HCT116 (cell line): ENCODE measurements around the gene UBE2E2. TPM values are rescaled to one million over a fixed set of nuclear protein-coding genes. Genes with fewer than 3 reads are reported as not detected.

ENCODE experiments used
- ATAC-seq: fragments of 200-7000 bp; cut with Tn5 transposase; 2 replicates; pipeline ENCODE4 v1.9.1; 2020; ENCODE audit warnings: mild to moderate bottlenecking, moderate library complexity
- BruUV-seq: library from RNA; stranded (reverse); fragments of 400-500 nt; replicated peaks from 2 replicates; lab custom pipeline; 2021; lab: Mats Ljungman, UMichigan
- CTCF ChIA-PET: fragments of 300-600 bp; sonication (Branson Sonifier 250); formaldehyde crosslinking; loops from one replicate; lab custom pipeline; 2021; ENCODE audit warnings: antibody characterized with exemption; lab: Charles Lee
- POLR2A ChIA-PET: fragments of 300-600, 350-600 bp; sonication (Branson Sonifier 250); formaldehyde crosslinking; loops from one replicate; lab custom pipeline; 2021; ENCODE audit warnings: antibody characterized with exemption; lab: Charles Lee
- RAD21 ChIA-PET, 2 experiments: fragments of 300-600 bp; sonication (Branson Sonifier 250); formaldehyde crosslinking; loops; one replicate each; lab custom pipeline; 2023; ENCODE audit warnings: low total read pairs in 2 of 2; ENCODE audit not compliant: uncharacterized antibody in 2 of 2, unreplicated experiment in 2 of 2, low non-redundant PET in 1 of 2; lab: Charles Lee
- DNase-seq: peaks from one replicate; pipeline ENCODE4 v3.0.0-alpha.2; 2010; ENCODE audit warnings: low read depth, low spot score
- H2AFZ ChIP-seq: fragments of 200-600 bp; shearing (Covaris generic), sonication (generic); 2 replicates; pipeline ENCODE4 v1.6.1; 2017; ENCODE audit warnings: low read depth, mixed run types, mixed read lengths, antibody characterized with exemption, low read length; ENCODE audit not compliant: poor library complexity, severe bottlenecking
- H3K27ac ChIP-seq: 2 replicates; pipeline ENCODE4 v1.5.1; 2012; ENCODE audit warnings: low read depth, low read length
- H3K27me3 ChIP-seq: fragments of 200-600 bp; sonication (generic); 2 replicates; pipeline ENCODE4 v1.6.1; 2016; ENCODE audit warnings: mixed run types, low read length, mixed read lengths; ENCODE audit not compliant: insufficient read depth
- H3K36me3 ChIP-seq, 2 experiments: fragments of 200-500 bp in 1 of 2; fragments of 200-600 bp in 1 of 2; sonication (Bioruptor generic) in 1 of 2; sonication (generic) in 1 of 2; 2 replicates each; pipeline versions ENCODE4 v1.5.1 to v1.6.1; 2014 to 2016; ENCODE audit warnings: low read length in 2 of 2, inconsistent platforms in 1 of 2, mixed read lengths in 1 of 2, mixed run types in 1 of 2; ENCODE audit not compliant: insufficient read depth in 2 of 2, control insufficient read depth in 1 of 2
- H3K4me1 ChIP-seq, 2 experiments: fragments of 200-600 bp in 1 of 2; sonication (generic) in 1 of 2; 2 replicates each; pipeline versions ENCODE4 v1.5.1 to v1.6.1; 2012 to 2017; ENCODE audit warnings: low read length in 2 of 2, inconsistent platforms in 1 of 2, mild to moderate bottlenecking in 1 of 2, mixed read lengths in 1 of 2, mixed run types in 1 of 2, moderate library complexity in 1 of 2; ENCODE audit not compliant: insufficient read depth in 2 of 2, control insufficient read depth in 1 of 2
- H3K4me2 ChIP-seq: fragments of 200-600 bp; sonication (generic); 2 replicates; pipeline ENCODE4 v1.6.1; 2017; ENCODE audit warnings: mixed run types, low read length, mixed read lengths
- H3K4me3 ChIP-seq, 2 experiments: fragments of 200-600 bp in 1 of 2; sonication (generic) in 1 of 2; replicated peaks in 1 of 2; 2 replicates each; pipeline ENCODE4 v1.5.1; 2011 to 2016; ENCODE audit warnings: low read length in 2 of 2, control low read depth in 1 of 2, low read depth in 1 of 2, mild to moderate bottlenecking in 1 of 2, mixed read lengths in 1 of 2, mixed run types in 1 of 2
- H3K79me2 ChIP-seq: fragments of 200-600 bp; sonication (generic); 2 replicates; pipeline ENCODE4 v1.6.1; 2017; ENCODE audit warnings: mild to moderate bottlenecking, mixed run types, low read length, moderate library complexity, mixed read lengths; ENCODE audit not compliant: insufficient read depth
- H3K9ac ChIP-seq: fragments of 200-600 bp; sonication (generic); 2 replicates; pipeline ENCODE4 v1.6.1; 2016; ENCODE audit warnings: low read length, mixed read lengths
- H3K9me2 ChIP-seq: fragments of 200-600 bp; sonication (generic), shearing (Covaris generic); 2 replicates; pipeline ENCODE4 v1.6.1; 2017; ENCODE audit warnings: mixed run types, mild to moderate bottlenecking, moderate library complexity; ENCODE audit not compliant: insufficient read depth
- H3K9me3 ChIP-seq, 2 experiments: fragments of 200-500 bp in 1 of 2; fragments of 200-600 bp in 1 of 2; sonication (Bioruptor generic) in 1 of 2; sonication (generic) in 1 of 2; 2 replicates each; pipeline ENCODE4 v1.6.1; 2014 to 2017; ENCODE audit warnings: low read length in 2 of 2, mixed read lengths in 2 of 2, inconsistent platforms in 1 of 2, low read depth in 1 of 2, mild to moderate bottlenecking in 1 of 2, mixed run types in 1 of 2, moderate library complexity in 1 of 2; ENCODE audit not compliant: control insufficient read depth in 1 of 2, insufficient read depth in 1 of 2
- H4K20me1 ChIP-seq: fragments of 200-600 bp; sonication (generic), shearing (Covaris generic); 2 replicates; pipeline ENCODE4 v1.6.1; 2017; ENCODE audit warnings: mixed run types, mild to moderate bottlenecking, moderate library complexity; ENCODE audit not compliant: insufficient read depth
- ATF3 ChIP-seq: IDR thresholded peaks from 2 replicates; pipeline ENCODE4 v1.6.1; 2012
- CBX3 ChIP-seq: IDR thresholded peaks from 2 replicates; pipeline ENCODE4 v1.6.1; 2012; ENCODE audit warnings: low read depth
- CEBPB ChIP-seq: IDR thresholded peaks from 2 replicates; pipeline ENCODE4 v1.6.1; 2012; ENCODE audit warnings: low read depth
- EGR1 ChIP-seq: IDR thresholded peaks from 2 replicates; pipeline ENCODE4 v1.6.1; 2012; ENCODE audit warnings: low read depth
- ELF1 ChIP-seq: IDR thresholded peaks from 2 replicates; pipeline ENCODE4 v1.6.1; 2012; ENCODE audit warnings: low read depth, borderline replicate concordance
- EZH2 ChIP-seq: fragments of 200-600 bp; sonication (generic); IDR thresholded peaks from 2 replicates; pipeline ENCODE4 v1.6.1; 2017; ENCODE audit warnings: antibody characterized with exemption, mixed run types
- EZH2phosphoT487 ChIP-seq: fragments of 200-600 bp; IDR thresholded peaks from 2 replicates; pipeline ENCODE4 v1.6.1; 2018; ENCODE audit warnings: antibody characterized with exemption, borderline replicate concordance
- POLR2A ChIP-seq: IDR thresholded peaks from 2 replicates; pipeline ENCODE4 v1.7.0; 2011; ENCODE audit warnings: borderline replicate concordance; ENCODE audit not compliant: insufficient read depth, insufficient read length; ENCODE audit errors: extremely low read depth
- POLR2AphosphoS5 ChIP-seq: IDR thresholded peaks from 2 replicates; pipeline ENCODE4 v1.6.1; 2011; ENCODE audit warnings: mild to moderate bottlenecking, low read depth, low read length, moderate library complexity
- SRF ChIP-seq: IDR thresholded peaks from 2 replicates; pipeline ENCODE4 v1.6.1; 2012; ENCODE audit warnings: low read depth
- YY1 ChIP-seq: IDR thresholded peaks from 2 replicates; pipeline ENCODE4 v1.6.1; 2011; ENCODE audit warnings: low read length, low read depth, moderate library complexity, mild to moderate bottlenecking; ENCODE audit not compliant: insufficient replicate concordance; ENCODE audit errors: extremely low read depth
- ZBTB33 ChIP-seq: IDR thresholded peaks from 2 replicates; pipeline ENCODE4 v1.6.1; 2011; ENCODE audit warnings: mild to moderate bottlenecking, low read length, moderate library complexity; ENCODE audit not compliant: insufficient replicate concordance; ENCODE audit errors: extremely low read depth
- intact Hi-C: fragments of 100-400 bp; cut with micrococcal nuclease; formaldehyde crosslinking; loops from 2 replicates; pipeline ENCODE4 v1.10.0; 2022
- total RNA-seq: library from RNA; stranded (reverse); gene quantifications from one replicate; pipeline ENCODE4 v1.2.1, GENCODE V29; 2021; ENCODE audit not compliant: unreplicated experiment

The UBE2E2 gene
- total RNA-seq, 1 experiment from 2014 or later = 21.4 TPM

- H3K27ac ChIP-seq = no peak overlapping the region; the same call in 1 of the 2 replicates
- TF ChIP-seq POLR2A (no peak), EGR1 (no peak), SRF (no peak), CBX3 (no peak), ATF3 (no peak), POLR2AphosphoS5 (no peak), YY1 (no peak), ELF1 (no peak), CEBPB (no peak), EZH2 (no peak), EZH2phosphoT487 (no peak), ZBTB33 (no peak)
- TF ChIP-seq, all 23 proteins: peak for 0
- no peak overlapping the region for H3K9ac ChIP-seq
- intact Hi-C loops = no loop called here
- H3K4me2 ChIP-seq = peak overlapping the region; percentile 44; the same call in 1 of the 2 replicates
- no peaks in the 10 kb centered on the region for H3K9me2 ChIP-seq
- H2AFZ ChIP-seq = no peak overlapping the region
- ChIA-PET RAD21 (no interaction called here), CTCF (no interaction called here), POLR2A (no interaction called here)
- ATAC-seq = no peak
- H3K9me3 ChIP-seq = no peaks in the 10 kb centered on the region
- DNase-seq = no peak
- no peaks in the 10 kb centered on the region for H3K79me2 ChIP-seq
- H3K4me3 ChIP-seq = no peak overlapping the region
- H4K20me1 ChIP-seq = no peaks in the 10 kb centered on the region
- BruUV-seq = no TSS peak
- H3K36me3 ChIP-seq = no peaks in the 10 kb centered on the region
- H3K27me3 ChIP-seq = no peaks in the 10 kb centered on the region
- H3K4me1 ChIP-seq = peaks cover 10 to 34% of the 10 kb centered on the region in 2 experiments
Observed at GRCh38 chr3:23550402-23550801, 347.3 kb downstream of the UBE2E2 start.
